H9 (cell line): ENCODE data around the gene DIPK1B. TPM values are rescaled to one million over a fixed set of nuclear protein-coding genes. Genes with fewer than 3 reads are reported as not detected.
A peak's percentile ranks its signal among the peaks of the same experiment; 100 is the strongest.

Experiments used
- DNase-seq: peaks from one replicate; pipeline ENCODE4 v3.0.0-alpha.2; 2017
- H2AFZ ChIP-seq: one replicate; pipeline ENCODE4 v1.6.1; 2013; ENCODE audit warnings: mild to moderate bottlenecking, low read length, control low read depth, moderate library complexity
- H2AK5ac ChIP-seq: 2 replicates; pipeline ENCODE4 v1.6.1; 2013; ENCODE audit warnings: low read length, control low read depth, mixed read lengths; ENCODE audit not compliant: insufficient read length
- H2BK120ac ChIP-seq: one replicate; pipeline ENCODE4 v1.6.1; 2013; ENCODE audit warnings: low read depth, mild to moderate bottlenecking, low read length, control low read depth, inconsistent platforms; ENCODE audit not compliant: poor library complexity, severe bottlenecking
- H2BK12ac ChIP-seq: 2 replicates; pipeline ENCODE4 v1.6.1; 2013; ENCODE audit warnings: low read length, control low read depth, mixed read lengths, low read depth; ENCODE audit not compliant: insufficient read length
- H2BK15ac ChIP-seq: 2 replicates; pipeline ENCODE4 v1.6.1; 2013; ENCODE audit warnings: low read depth, low read length, control low read depth
- H2BK20ac ChIP-seq: one replicate; pipeline ENCODE4 v1.6.1; 2013; ENCODE audit warnings: low read depth, mild to moderate bottlenecking, low read length, control low read depth, inconsistent platforms; ENCODE audit not compliant: poor library complexity, severe bottlenecking
- H2BK5ac ChIP-seq: 2 replicates; pipeline ENCODE4 v1.6.1; 2013; ENCODE audit warnings: low read length, control low read depth, mixed read lengths; ENCODE audit not compliant: insufficient read length
- H3K14ac ChIP-seq: 2 replicates; pipeline ENCODE4 v1.6.1; 2013; ENCODE audit warnings: low read length, control low read depth; ENCODE audit not compliant: insufficient read depth
- H3K18ac ChIP-seq: 2 replicates; pipeline ENCODE4 v1.6.1; 2013; ENCODE audit warnings: low read depth, mild to moderate bottlenecking, mixed read lengths, low read length, control low read depth; ENCODE audit not compliant: insufficient read length
- H3K23ac ChIP-seq: 2 replicates; pipeline ENCODE4 v1.6.1; 2013; ENCODE audit warnings: low read length, control low read depth, mixed read lengths, low read depth; ENCODE audit not compliant: insufficient read length
- H3K23me2 ChIP-seq: 2 replicates; pipeline ENCODE4 v1.6.1; 2013; ENCODE audit warnings: low read depth, mild to moderate bottlenecking, mixed read lengths, low read length, control low read depth; ENCODE audit not compliant: insufficient read length, poor library complexity, severe bottlenecking
- H3K27ac ChIP-seq: 2 replicates; pipeline ENCODE4 v1.5.1; 2013; ENCODE audit warnings: low read length, control low read depth, mixed read lengths, low read depth; ENCODE audit not compliant: insufficient read length
- H3K27me3 ChIP-seq: 2 replicates; pipeline ENCODE4 v1.6.1; 2013; ENCODE audit warnings: low read length, control low read depth, inconsistent platforms; ENCODE audit not compliant: insufficient read depth
- H3K4ac ChIP-seq: 2 replicates; pipeline ENCODE4 v1.6.1; 2013; ENCODE audit warnings: low read depth, mild to moderate bottlenecking, control low read depth, inconsistent platforms, low read length, moderate library complexity
- H3K4me1 ChIP-seq: 2 replicates; pipeline ENCODE4 v1.6.1; 2013; ENCODE audit warnings: low read length, control low read depth, inconsistent platforms; ENCODE audit not compliant: insufficient read depth
- H3K4me2 ChIP-seq: 2 replicates; pipeline ENCODE4 v1.6.1; 2013; ENCODE audit warnings: low read length, control low read depth, mixed read lengths; ENCODE audit not compliant: insufficient read length, insufficient read depth
- H3K56ac ChIP-seq: 2 replicates; pipeline ENCODE4 v1.6.1; 2013; ENCODE audit warnings: low read depth, mild to moderate bottlenecking, mixed read lengths, low read length, control low read depth; ENCODE audit not compliant: insufficient read length
- H3K79me1 ChIP-seq: 2 replicates; pipeline ENCODE4 v1.6.1; 2013; ENCODE audit warnings: low read depth, mild to moderate bottlenecking, moderate library complexity, low read length, control low read depth, inconsistent platforms; ENCODE audit not compliant: insufficient read depth, poor library complexity, severe bottlenecking
- H3K79me2 ChIP-seq: 2 replicates; pipeline ENCODE4 v1.6.1; 2013; ENCODE audit warnings: low read length, control low read depth, inconsistent platforms; ENCODE audit not compliant: insufficient read depth
- H3K9ac ChIP-seq: 2 replicates; pipeline ENCODE4 v1.6.1; 2013; ENCODE audit warnings: low read length, control low read depth, mixed read lengths; ENCODE audit not compliant: insufficient read length; ENCODE audit errors: extremely low read depth
- H3K9me3 ChIP-seq: one replicate; pipeline ENCODE4 v1.6.1; 2013; ENCODE audit warnings: low read depth, low read length, inconsistent platforms; ENCODE audit not compliant: control insufficient read depth
- H3T11ph ChIP-seq: one replicate; pipeline ENCODE4 v1.6.1; 2013; ENCODE audit warnings: mild to moderate bottlenecking, low read length, control low read depth, inconsistent platforms
- H4K20me1 ChIP-seq: one replicate; pipeline ENCODE4 v1.6.1; 2013; ENCODE audit not compliant: control insufficient read depth, insufficient read length, insufficient read depth
- H4K5ac ChIP-seq: 2 replicates; pipeline ENCODE4 v1.6.1; 2013; ENCODE audit warnings: low read depth, mild to moderate bottlenecking, mixed read lengths, low read length, control low read depth; ENCODE audit not compliant: insufficient read length
- H4K8ac ChIP-seq: replicated peaks from 2 replicates; pipeline ENCODE4 v1.6.1; 2013; ENCODE audit warnings: low read length, control low read depth, mixed read lengths, low read depth; ENCODE audit not compliant: insufficient read length
- H4K91ac ChIP-seq: 2 replicates; pipeline ENCODE4 v1.6.1; 2013; ENCODE audit warnings: low read depth, mild to moderate bottlenecking, moderate library complexity, mixed read lengths, low read length, control low read depth; ENCODE audit not compliant: insufficient read length
- H3K27ac Mint-ChIP-seq, 3 experiments: 2 replicates in 2 of 3; 3 replicates in 1 of 3; pipeline ENCODE4 v1.8.0; 2020 to 2021; ENCODE audit warnings: mixed read lengths in 3 of 3, mild to moderate bottlenecking in 1 of 3, moderate library complexity in 1 of 3
- H3K27me3 Mint-ChIP-seq: 2 replicates; pipeline ENCODE4 v1.8.0; 2021; ENCODE audit warnings: low read depth, mild to moderate bottlenecking, moderate library complexity, mixed read lengths
- H3K36me3 Mint-ChIP-seq, 3 experiments: 2 replicates in 2 of 3; 3 replicates in 1 of 3; pipeline ENCODE4 v1.8.0; 2020 to 2021; ENCODE audit warnings: low read depth in 3 of 3, mixed read lengths in 3 of 3; ENCODE audit not compliant: insufficient read depth in 1 of 3
- H3K4me1 Mint-ChIP-seq, 2 experiments: 2 replicates each; pipeline ENCODE4 v1.8.0; 2020; ENCODE audit warnings: mixed read lengths in 2 of 2
- H3K4me3 Mint-ChIP-seq, 2 experiments: 2 replicates in 1 of 2; 3 replicates in 1 of 2; pipeline ENCODE4 v1.8.0; 2020 to 2021; ENCODE audit warnings: mild to moderate bottlenecking in 2 of 2, mixed read lengths in 2 of 2, moderate library complexity in 1 of 2
- H3K9me3 Mint-ChIP-seq, 2 experiments: 2 replicates in 1 of 2; 3 replicates in 1 of 2; pipeline ENCODE4 v1.8.0; 2020; ENCODE audit warnings: mild to moderate bottlenecking in 2 of 2, mixed read lengths in 2 of 2, moderate library complexity in 1 of 2
- whole genome bisulfite sequencing: extraction: QIAGEN DNeasy Blood & Tissue Kit; methylation state at CpG from one replicate; pipeline ENCODE4 v1.1.7; 2013; ENCODE audit warnings: missing lambda C conversion rate, low lambda C conversion rate, mixed read lengths; ENCODE audit not compliant: insufficient read length; ENCODE audit errors: extremely low coverage; 5-methylcytosine and 5-hydroxymethylcytosine counted together
- microRNA-seq: library from miRNA; unstranded; fragments of <30 nt; microRNA quantifications from one replicate; pipeline ENCODE4, GENCODE V29; 2020; ENCODE audit warnings: borderline microRNAs expressed
- total RNA-seq: library from RNA; stranded (reverse); gene quantifications from 2 replicates; pipeline ENCODE4 v1.2.1, GENCODE V29; 2021
- TF ChIP-seq, protein P1 (sequence below): fragments of 200-600 bp; sonication (generic); conservative IDR thresholded peaks from 3 replicates; pipeline ENCODE4 v1.8.0; 2021; ENCODE audit warnings: antibody characterized with exemption, mild to moderate bottlenecking

The DIPK1B gene
- total RNA-seq, 1 experiment from 2014 or later: 40.3 TPM

- no peak overlapping the region for H2BK5ac ChIP-seq
- no peak overlapping the region for H3K9ac ChIP-seq
- no peak overlapping the region for H4K8ac ChIP-seq
- no peak overlapping the region for H3K56ac ChIP-seq
- peaks cover 6% of the 10 kb centered on the region in 2 experiments for H3K4me1 Mint-ChIP-seq
- no peak overlapping the region for H2AK5ac ChIP-seq
- H3K4me1 ChIP-seq: no peaks in the 10 kb centered on the region
- no peak overlapping the region for H3K23ac ChIP-seq
- no peak overlapping the region for H3K18ac ChIP-seq
- no peak overlapping the region for H4K91ac ChIP-seq
- peaks cover 7 to 12% (median 11%) of the 10 kb centered on the region in 3 experiments for H3K36me3 Mint-ChIP-seq
- H2AFZ ChIP-seq: no peak overlapping the region
- peaks cover 18 to 21% of the 10 kb centered on the region in 2 experiments for H3K9me3 Mint-ChIP-seq
- no peaks in the 10 kb centered on the region for H3K79me1 ChIP-seq
- no peak overlapping the region for H3K4me2 ChIP-seq
- peaks cover 37% of the 10 kb centered on the region for H3K27me3 Mint-ChIP-seq
- H2BK120ac ChIP-seq: no peak overlapping the region
- H3K27me3 ChIP-seq: no peaks in the 10 kb centered on the region; the same call in 1 of the 2 replicates
- peak overlapping the region in 1 of 3 experiments; percentile 76; a peak in 1 of 7 replicates for H3K27ac Mint-ChIP-seq
- no peaks in the 10 kb centered on the region for H3K79me2 ChIP-seq
- H3K23me2 ChIP-seq: no peaks in the 10 kb centered on the region
- no peak overlapping the region for H2BK20ac ChIP-seq
- H3T11ph ChIP-seq: no peak overlapping the region
- no peak overlapping the region for H3K27ac ChIP-seq
- no peaks in the 10 kb centered on the region for H3K9me3 ChIP-seq
- peak; percentile 87 for DNase-seq
- WGBS: no CpG with 5 or more reads among the region's 7 CpGs
- no peak overlapping the region for H3K4ac ChIP-seq
- no peak overlapping the region for H2BK15ac ChIP-seq
- no peak overlapping the region for H2BK12ac ChIP-seq
- H4K5ac ChIP-seq: no peak overlapping the region
- H4K20me1 ChIP-seq: no peaks in the 10 kb centered on the region
- no peak overlapping the region for H3K14ac ChIP-seq
- H3K4me3 Mint-ChIP-seq: peak overlapping the region in 1 of 2 experiments; percentile 20; a peak in 1 of 5 replicates
- TF ChIP-seq, protein P1, sequence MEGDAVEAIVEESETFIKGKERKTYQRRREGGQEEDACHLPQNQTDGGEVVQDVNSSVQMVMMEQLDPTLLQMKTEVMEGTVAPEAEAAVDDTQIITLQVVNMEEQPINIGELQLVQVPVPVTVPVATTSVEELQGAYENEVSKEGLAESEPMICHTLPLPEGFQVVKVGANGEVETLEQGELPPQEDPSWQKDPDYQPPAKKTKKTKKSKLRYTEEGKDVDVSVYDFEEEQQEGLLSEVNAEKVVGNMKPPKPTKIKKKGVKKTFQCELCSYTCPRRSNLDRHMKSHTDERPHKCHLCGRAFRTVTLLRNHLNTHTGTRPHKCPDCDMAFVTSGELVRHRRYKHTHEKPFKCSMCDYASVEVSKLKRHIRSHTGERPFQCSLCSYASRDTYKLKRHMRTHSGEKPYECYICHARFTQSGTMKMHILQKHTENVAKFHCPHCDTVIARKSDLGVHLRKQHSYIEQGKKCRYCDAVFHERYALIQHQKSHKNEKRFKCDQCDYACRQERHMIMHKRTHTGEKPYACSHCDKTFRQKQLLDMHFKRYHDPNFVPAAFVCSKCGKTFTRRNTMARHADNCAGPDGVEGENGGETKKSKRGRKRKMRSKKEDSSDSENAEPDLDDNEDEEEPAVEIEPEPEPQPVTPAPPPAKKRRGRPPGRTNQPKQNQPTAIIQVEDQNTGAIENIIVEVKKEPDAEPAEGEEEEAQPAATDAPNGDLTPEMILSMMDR: no peak
Observed at GRCh38 chr9:136773386-136774044, 61.1 kb downstream of the DIPK1B start.

Small RNA genes lying within 50 kb of the gene (microRNA-seq; reads per million reads assigned to microRNA genes)
- 520 reads per million, percentile 90 among the genes with 10 or more reads in this experiment for gene MIR126
- not detected for gene MIR6722

Other genes with a start within 250 kb of the DIPK1B start
- gene SEC16A, start 229.5 kb upstream of the DIPK1B start, total RNA-seq: 52.1 and 56.4 TPM in 2 replicates
- gene NOTCH1, start 166.5 kb upstream of the DIPK1B start, total RNA-seq: 63.7 and 71.6 TPM in 2 replicates
- gene EGFL7, start 49.7 kb upstream of the DIPK1B start, total RNA-seq: 37.7 and 38.0 TPM in 2 replicates
- gene AGPAT2, start 25.1 kb upstream of the DIPK1B start, total RNA-seq: 28.3 and 29.7 TPM in 2 replicates
- gene LCN10, start 30.4 kb downstream of the DIPK1B start, total RNA-seq: 0.75 and 1.5 TPM in 2 replicates
- not detected in 2 replicates for gene LCN6, start 36.0 kb downstream of the DIPK1B start, total RNA-seq
- gene LCN8, start 45.7 kb downstream of the DIPK1B start, total RNA-seq: not detected in 2 replicates
- 0.61 TPM in 1 of 2 replicates, not detected in the other for gene LCN15, start 51.9 kb downstream of the DIPK1B start, total RNA-seq
- gene TMEM141, start 78.8 kb downstream of the DIPK1B start, total RNA-seq: 55.2 and 58.9 TPM in 2 replicates
- 0.59 and 1.1 TPM in 2 replicates for gene CCDC183, start 83.8 kb downstream of the DIPK1B start, total RNA-seq
- gene RABL6, start 95.4 kb downstream of the DIPK1B start, total RNA-seq: 108 and 114 TPM in 2 replicates
- gene AJM1, start 129.9 kb downstream of the DIPK1B start, total RNA-seq: 1.8 and 2.3 TPM in 2 replicates
- gene PHPT1, start 136.8 kb downstream of the DIPK1B start, total RNA-seq: 161 and 175 TPM in 2 replicates
- gene MAMDC4, start 139.8 kb downstream of the DIPK1B start, total RNA-seq: 6.9 and 9.2 TPM in 2 replicates
- 318 and 328 TPM in 2 replicates for gene EDF1, start 153.7 kb downstream of the DIPK1B start, total RNA-seq
- 48.8 and 49.2 TPM in 2 replicates for gene TRAF2, start 173.9 kb downstream of the DIPK1B start, total RNA-seq
- gene FBXW5, start 232.2 kb downstream of the DIPK1B start, total RNA-seq: 62.2 and 65.0 TPM in 2 replicates
- 0.96 and 1.3 TPM in 2 replicates for gene C8G, start 232.7 kb downstream of the DIPK1B start, total RNA-seq
- 2.1 and 4.5 TPM in 2 replicates for gene LCN12, start 239.7 kb downstream of the DIPK1B start, total RNA-seq